Bone marrow (tissue), 2 donors: ENCODE measurements around the gene AFF3.

ENCODE experiments used
- DNase-seq, 2 donors: peaks; one replicate each; lab custom pipeline; 2025; lab: John Stamatoyannopoulos, UW

The AFF3 gene

DNA sequence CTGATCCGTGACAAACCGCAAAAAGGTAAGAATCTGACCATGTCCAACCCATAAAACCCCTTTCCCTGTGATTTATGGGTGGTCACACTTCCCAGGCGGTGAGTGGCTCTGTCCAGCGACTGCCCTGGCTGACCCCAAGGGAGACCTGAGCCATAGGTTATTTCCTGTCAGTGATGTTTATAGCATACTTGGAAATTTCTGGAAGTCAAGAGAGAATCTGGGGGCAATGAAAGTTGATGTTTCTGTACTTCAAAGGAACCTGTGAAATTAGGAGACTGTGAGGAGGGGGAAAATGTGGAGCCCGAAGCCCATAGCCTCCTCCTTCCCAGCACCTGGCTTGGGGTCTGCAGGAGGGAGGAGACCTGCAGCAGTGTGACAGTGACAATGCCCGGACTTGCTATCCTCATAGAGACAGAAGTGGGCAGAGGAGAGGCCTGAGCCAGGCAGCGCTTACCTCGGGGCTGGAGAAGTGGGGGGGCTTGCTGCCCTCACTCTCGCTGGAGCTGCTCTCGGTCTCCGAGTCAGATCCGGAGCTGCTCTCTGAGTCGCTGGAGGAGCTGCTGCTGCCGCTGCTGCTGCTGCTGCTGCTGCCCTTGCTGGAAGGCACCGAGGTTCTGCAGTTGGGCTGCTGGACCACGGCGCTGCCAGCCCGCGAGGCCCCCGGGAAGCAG, 541.3 kb downstream of the AFF3 start:
- DNase-seq = no peak

- no peak for DNase-seq
Observed at GRCh38 chr2:99598441-99598840, 543.9 kb downstream of the AFF3 start.

GRCh38 chr2:99597616-99598015, 544.8 kb downstream of the AFF3 start:
- no peak for DNase-seq

GRCh38 chr2:99595373-99595772, 547.0 kb downstream of the AFF3 start:
- no peak for DNase-seq

DNA sequence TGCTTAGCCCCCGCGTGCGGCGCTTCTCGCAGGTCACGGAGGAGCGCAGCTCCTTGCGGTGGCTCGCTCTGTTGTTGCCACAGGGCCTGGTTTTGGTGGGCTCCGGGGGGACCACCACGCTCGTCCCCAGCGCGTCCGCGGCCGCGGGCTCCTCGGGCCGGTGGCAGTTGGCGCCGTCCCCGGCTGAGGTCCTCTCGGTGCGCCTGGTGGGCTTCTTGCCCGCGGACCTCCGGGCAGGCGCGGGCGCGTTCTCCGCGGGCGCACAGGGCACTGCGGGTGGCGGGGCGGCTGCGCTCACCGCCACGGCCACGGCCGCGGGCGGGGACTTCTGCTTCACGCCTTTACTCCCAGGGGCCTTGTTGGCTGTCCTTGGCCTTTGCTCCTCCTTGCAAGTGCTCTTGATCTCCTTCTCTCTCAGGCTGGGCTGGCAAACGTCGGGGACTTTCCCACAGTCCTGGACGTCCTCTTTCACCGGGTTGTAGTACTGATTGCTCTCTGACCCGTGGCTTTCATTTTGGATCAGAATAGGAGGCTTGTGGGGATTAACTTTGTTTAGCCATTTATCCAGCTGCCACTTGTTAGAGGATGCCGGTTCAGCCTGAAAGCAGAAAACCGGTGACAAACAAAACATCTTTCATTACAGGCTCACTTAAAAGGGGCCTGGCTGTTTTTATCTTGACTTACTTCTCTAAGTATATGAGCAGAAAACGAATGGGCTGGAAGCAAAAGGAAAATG, 548.5 kb downstream of the AFF3 start:
- DNase-seq = no peak

DNA sequence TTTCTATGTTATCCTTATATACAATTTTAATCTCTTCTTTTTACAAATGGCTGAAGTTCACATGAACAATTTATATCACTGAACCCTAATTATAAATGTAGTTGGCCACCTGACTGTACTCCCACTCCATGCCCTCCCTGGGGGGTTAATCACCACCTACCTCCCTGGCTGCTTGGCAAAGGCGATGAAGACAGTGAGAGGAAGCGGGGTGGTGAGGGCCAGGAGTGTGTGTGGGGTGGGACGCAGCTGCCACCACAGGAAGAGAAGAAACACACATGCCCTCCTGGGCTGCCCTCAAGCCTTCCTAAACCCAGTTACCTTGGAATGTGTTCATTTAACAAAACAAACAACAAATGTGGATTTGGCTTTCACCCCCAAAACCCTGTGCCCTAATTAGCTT, 565.6 kb downstream of the AFF3 start:
- no peak for DNase-seq

DNA sequence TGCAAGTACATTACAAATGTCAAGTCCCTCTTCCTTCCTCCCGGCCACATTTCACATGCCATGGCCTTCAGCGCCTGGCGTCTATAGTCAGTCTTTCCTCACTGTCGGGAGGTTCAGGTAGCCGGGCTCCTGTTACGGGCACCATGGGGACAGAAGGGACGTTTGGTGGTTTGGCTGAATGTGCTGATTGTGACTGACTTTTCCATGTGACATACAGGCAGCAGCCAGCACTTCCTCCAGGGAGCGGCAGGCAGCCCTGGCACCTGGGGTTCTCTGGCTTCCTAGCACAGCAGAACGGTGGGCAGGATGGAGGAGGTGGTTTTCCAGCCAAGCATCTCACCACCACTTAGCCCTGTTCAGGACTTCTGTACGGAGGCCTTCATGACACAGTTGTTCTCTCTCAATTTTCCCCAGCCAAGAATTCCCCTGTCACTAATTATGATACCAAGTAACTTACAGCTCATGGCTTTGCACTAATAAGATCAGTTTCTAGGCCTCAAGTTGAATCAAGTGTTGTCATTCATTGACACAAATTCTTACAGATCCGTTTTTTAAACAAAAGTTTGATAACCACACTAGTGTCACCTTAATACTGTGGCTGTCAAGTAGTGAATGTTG, 568.6 kb downstream of the AFF3 start:
- DNase-seq = no peak

DNA sequence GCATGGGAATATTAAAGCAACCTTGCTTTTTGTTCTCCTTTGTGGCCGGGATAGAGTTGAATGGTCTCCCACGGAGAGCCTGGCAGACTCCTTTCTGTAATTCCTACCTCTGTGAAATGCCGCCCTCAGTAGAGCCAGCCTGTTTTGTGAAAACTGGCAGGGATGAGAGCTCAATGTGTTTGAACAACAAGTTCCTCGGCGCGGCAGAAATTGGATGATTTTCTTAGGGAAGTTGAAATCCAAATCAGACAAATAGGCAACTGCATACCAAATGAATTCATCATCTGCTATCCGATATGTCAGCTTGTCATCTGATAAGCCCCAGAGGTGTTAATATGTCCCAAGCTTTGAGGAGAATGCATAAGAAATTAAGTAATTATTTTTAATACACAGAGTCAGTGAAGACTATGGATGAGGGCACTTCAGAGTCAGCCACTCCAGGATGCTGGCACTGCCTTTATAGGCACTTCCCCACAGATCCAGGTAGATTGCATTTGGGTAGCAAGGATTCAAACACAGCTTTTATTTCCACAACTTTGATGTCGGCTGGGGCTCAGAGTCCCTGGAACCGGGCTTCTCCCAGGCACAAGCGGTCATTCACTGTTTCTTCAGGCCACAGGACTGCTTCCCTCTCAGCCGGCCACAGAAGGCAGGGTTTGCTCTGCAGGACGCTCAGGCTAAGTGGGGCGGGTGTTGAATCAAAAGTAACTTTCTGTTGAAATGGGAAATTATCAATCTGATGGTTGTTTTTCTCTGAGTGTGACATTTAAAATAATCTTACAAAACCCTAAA, 569.8 kb downstream of the AFF3 start:
- DNase-seq = no peak

DNA sequence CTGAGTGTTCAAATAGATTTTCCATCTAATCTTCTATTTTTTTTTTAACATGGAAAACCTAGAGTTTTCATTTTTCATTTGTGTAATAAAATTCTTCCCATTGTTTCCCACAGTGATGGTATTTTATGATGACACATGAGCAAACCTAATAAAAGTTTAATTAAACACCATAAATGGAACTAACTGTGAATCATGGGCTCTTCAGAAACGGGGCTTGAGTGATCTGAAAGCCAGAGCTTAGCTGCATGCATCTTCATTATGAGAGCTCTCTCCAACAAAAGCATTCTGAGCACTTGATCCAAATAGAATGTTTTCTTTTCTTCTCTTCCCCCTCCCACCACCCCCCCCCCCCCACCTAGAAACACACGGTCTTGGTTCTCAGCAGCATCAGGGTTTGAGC, 570.4 kb downstream of the AFF3 start:
- DNase-seq = no peak

- DNase-seq = no peak
Observed at GRCh38 chr2:99571533-99571932, 570.9 kb downstream of the AFF3 start.

- no peak for DNase-seq
Observed at GRCh38 chr2:99571021-99571420, 571.4 kb downstream of the AFF3 start.

DNA sequence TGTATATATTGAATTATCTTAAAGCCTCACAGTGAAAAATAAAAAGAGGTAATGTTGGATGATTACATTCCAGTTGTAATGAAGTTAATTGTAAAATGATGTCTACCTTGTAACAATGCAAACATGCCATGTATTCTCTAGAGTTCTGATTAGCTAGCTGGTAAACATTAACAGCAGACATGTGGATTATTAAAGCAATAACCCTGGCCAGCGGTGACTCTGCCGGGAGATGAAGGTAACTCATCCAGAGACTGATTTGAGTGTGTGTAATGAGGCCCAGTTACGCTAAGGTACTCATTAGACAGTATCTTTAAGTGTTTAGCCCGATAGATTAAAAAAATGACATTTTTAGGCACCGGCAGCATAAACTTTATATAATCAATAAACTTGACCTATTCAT, 573.0 kb downstream of the AFF3 start:
- no peak for DNase-seq

DNA sequence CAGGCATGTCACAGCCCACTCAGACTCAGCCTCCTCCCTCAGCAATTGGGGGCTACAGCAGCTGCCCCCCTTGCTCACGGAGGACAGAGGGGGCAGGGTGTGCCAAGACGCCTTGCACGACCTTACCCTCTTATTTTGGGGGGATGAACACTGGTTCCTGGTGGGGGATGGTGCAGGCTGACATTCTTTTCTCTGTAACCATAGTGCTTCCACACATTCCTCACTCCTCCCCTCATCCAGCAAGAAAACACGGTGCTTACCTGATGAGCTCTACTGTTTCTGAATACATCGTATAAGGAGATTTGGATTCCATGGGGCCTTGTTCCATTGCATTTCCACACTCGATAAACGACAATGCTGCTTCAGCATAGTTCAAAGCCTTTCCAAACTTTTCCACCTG, 577.2 kb downstream of the AFF3 start:
- no peak for DNase-seq

DNA sequence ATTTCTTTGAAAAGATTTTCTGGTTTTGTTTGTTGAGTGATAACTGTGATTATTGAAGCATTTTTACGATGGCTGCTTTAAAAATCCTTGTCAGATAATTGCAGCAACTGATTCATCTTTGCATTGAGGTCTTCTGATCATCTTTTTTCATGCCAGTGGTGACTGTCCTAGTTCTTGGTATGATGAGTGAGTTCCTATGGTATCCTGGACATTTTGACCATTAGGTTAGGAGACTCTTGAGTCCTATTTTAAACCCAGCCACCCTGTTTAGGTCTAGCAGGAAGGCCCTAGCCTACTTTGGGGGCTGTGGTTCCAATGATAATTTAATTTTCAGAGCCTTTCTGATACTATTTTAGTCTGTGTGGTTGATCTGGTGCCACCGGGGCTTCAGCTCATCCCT, 579.9 kb downstream of the AFF3 start:
- no peak for DNase-seq

DNA sequence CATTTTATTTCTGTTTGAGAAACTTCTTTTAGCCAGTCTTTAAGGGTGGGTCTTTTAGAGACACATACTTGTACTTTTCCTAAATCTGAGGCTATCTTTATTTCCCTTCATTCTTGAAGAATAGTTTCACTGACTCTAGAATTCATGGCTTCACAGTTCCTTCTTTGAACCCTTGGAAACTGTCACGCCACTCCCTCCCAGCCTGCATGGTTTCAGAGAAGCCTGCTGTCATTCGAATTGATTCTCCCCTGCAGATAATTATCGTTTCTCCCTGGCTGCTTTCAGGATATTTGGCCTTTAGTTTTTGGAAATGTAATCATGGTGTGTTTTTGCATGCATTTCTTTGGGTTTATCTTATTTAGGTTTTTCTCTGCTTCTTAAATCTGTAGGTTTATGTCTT, 580.6 kb downstream of the AFF3 start:
- DNase-seq = no peak

DNA sequence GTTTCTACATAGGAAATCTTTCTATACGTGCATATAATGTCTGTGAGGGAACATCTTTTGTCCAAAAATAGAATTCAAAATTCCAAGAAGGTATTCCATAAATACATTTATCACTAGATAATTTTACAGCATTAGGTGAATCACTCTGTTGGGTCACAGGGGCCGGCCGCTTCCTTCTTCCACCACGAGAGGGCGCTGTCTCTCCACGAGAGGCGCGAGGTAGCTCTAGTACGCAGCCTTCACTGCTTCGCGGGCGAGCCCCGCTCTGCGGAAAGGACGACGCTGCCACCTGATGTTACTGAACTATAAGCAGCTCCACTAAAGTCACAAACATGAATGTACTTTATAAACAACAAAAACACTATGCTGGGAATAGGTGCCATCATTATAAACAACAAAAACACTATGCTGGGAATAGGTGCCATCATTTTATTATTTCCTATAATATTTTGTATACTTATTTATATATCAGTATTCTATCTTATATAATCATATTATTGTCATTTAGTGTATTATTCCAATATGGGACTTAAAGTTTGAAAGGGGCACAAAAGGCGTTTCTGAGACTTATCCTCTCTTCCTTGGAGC, 583.2 kb downstream of the AFF3 start:
- peak; percentile 51 to 62 for DNase-seq

DNA sequence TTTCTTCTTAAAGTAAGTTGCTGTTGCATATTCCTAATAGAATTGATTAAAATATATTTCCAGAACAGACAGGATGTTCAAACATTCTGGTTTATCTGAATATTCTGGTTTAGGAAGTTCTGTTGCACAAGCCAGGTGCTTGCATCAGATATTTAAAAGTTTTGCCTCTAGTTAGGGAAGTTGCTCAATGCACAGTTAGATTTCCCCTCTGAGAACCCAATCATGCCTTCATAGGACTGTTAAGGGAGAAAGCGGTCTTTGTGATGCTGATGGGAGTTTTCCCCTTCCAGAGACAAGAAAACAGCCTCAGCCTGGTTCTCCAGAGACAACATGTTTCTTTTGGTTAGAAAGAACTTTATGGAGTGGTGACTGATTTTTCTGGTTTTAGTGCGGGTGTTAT, 587.0 kb downstream of the AFF3 start:
- DNase-seq = no peak

DNA sequence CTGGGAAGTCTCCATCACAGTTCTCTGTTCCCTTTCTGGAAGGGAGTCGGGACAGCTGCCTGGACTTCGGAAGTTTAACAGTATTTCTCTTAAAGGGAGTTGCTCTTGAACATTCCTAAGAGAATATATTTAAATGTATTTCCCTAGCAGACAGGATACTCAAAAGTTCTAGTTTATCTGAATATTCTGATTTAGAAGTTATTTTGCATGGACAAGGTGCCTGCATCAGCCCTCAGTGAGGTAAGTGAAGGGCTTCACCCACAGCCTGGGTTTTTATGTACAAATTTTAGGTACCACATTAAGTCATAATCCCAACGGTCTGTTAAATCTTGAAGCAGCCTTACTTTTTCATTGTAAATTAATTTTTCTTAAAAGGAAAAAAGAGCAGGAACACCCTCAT, 587.5 kb downstream of the AFF3 start:
- no peak for DNase-seq

- no peak for DNase-seq
Observed at GRCh38 chr2:99554238-99554637, 588.2 kb downstream of the AFF3 start.

- DNase-seq = no peak
Observed at GRCh38 chr2:99552529-99552928, 589.9 kb downstream of the AFF3 start.

DNA sequence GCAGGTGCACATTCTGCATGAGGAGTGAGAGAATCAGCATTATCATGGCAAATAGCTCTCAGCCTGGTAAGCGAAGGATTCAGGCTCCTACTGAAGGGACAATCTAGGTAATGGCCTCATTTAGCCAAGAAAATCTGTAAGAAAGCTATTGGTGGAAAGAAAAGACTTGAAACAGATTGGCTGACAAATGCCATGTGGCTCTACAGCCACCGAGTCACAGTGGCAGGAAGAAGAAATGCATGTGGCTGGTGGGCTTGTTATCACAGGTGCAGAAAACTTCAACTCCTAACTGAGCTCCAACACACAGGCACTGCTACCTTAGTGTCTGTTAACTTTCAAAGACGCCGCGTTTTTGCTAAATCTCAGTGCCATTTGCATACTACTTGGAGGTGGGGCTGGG, 592.0 kb downstream of the AFF3 start:
- no peak for DNase-seq

- DNase-seq = no peak
Observed at GRCh38 chr2:99545604-99546003, 596.8 kb downstream of the AFF3 start.
